ENCODE measurements around the gene MAP3K20. TPM values are rescaled to one million over a fixed set of nuclear protein-coding genes. Genes with fewer than 3 reads are reported as not detected.
"Not testable (repeated sequence)": the region's sequence is repeated elsewhere in the genome, so short reads cannot be mapped to it uniquely, and the experiment has no call there.

Gene MAP3K20
- polyA plus RNA-seq, 1 of the 3 experiments (the other 2 are of a cell fraction): 8.5 TPM

- TF ChIP-seq, protein P1, sequence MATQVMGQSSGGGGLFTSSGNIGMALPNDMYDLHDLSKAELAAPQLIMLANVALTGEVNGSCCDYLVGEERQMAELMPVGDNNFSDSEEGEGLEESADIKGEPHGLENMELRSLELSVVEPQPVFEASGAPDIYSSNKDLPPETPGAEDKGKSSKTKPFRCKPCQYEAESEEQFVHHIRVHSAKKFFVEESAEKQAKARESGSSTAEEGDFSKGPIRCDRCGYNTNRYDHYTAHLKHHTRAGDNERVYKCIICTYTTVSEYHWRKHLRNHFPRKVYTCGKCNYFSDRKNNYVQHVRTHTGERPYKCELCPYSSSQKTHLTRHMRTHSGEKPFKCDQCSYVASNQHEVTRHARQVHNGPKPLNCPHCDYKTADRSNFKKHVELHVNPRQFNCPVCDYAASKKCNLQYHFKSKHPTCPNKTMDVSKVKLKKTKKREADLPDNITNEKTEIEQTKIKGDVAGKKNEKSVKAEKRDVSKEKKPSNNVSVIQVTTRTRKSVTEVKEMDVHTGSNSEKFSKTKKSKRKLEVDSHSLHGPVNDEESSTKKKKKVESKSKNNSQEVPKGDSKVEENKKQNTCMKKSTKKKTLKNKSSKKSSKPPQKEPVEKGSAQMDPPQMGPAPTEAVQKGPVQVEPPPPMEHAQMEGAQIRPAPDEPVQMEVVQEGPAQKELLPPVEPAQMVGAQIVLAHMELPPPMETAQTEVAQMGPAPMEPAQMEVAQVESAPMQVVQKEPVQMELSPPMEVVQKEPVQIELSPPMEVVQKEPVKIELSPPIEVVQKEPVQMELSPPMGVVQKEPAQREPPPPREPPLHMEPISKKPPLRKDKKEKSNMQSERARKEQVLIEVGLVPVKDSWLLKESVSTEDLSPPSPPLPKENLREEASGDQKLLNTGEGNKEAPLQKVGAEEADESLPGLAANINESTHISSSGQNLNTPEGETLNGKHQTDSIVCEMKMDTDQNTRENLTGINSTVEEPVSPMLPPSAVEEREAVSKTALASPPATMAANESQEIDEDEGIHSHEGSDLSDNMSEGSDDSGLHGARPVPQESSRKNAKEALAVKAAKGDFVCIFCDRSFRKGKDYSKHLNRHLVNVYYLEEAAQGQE (IDR thresholded peaks at IDR 0.05; ENCODE audit: low read depth, low read length): no peak
- TF ChIP-seq NFIC (IDR thresholded peaks at IDR 0.05; ENCODE audit: borderline replicate concordance): no peak
- no peak for TF ChIP-seq YY1 (IDR thresholded peaks at IDR 0.05; ENCODE audit: low read depth)
- TF ChIP-seq FOXM1 (IDR thresholded peaks at IDR 0.05; ENCODE audit: low read depth): no peak
- TF ChIP-seq, protein P2, sequence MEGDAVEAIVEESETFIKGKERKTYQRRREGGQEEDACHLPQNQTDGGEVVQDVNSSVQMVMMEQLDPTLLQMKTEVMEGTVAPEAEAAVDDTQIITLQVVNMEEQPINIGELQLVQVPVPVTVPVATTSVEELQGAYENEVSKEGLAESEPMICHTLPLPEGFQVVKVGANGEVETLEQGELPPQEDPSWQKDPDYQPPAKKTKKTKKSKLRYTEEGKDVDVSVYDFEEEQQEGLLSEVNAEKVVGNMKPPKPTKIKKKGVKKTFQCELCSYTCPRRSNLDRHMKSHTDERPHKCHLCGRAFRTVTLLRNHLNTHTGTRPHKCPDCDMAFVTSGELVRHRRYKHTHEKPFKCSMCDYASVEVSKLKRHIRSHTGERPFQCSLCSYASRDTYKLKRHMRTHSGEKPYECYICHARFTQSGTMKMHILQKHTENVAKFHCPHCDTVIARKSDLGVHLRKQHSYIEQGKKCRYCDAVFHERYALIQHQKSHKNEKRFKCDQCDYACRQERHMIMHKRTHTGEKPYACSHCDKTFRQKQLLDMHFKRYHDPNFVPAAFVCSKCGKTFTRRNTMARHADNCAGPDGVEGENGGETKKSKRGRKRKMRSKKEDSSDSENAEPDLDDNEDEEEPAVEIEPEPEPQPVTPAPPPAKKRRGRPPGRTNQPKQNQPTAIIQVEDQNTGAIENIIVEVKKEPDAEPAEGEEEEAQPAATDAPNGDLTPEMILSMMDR (IDR thresholded peaks at IDR 0.05): no peak
- no peak for TF ChIP-seq POLR2AphosphoS5 (IDR thresholded peaks at IDR 0.05; ENCODE audit: low read depth, low read length)
These were observed 224.8 kb downstream of the MAP3K20 start (continued) for GRCh38 chr2:173300458-173300857.

DNA sequence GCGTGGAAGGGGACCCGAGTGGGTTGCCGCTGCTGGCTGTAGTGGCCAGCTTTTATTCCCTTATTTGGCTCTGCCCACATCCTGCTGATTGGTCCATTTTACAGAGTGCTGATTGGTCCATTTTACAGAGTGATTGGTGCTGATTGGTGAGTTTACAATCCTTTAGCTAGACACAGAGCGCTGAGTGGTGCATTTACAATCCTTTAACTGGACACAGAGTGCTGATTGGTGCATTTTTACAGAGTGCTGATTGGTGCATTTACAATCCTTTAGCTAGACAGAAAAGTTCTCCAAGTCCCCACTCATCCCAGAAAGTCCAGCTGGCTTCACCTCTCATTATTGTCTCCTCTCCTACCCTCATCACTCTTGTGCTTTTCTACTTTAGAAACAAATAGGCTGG is 225.9 kb downstream of the MAP3K20 start:
- not testable (repeated sequence) for H3K4me2 ChIP-seq; H3K9me3 ChIP-seq; H3K27ac ChIP-seq (ENCODE audit: low read depth in 2 of 2, low read length in 1 of 2); H3K4me3 ChIP-seq (ENCODE audit: low read depth in 2 of 2, low read length in 1 of 2); H3K9ac ChIP-seq; H3K79me2 ChIP-seq (ENCODE audit: insufficient read depth); H3K36me3 ChIP-seq (replicated peaks in 1 of 2; ENCODE audit: control insufficient read depth in 1 of 2, insufficient read depth in 2 of 2, low read length in 1 of 2); H3K27me3 ChIP-seq (ENCODE audit: insufficient read depth); H3K9me2 ChIP-seq; H3F3A ChIP-seq (replicated peaks; ENCODE audit: insufficient read depth); H2AFZ ChIP-seq (ENCODE audit: low read depth); H4K20me1 ChIP-seq (ENCODE audit: insufficient read depth); H3K4me1 ChIP-seq (ENCODE audit: control insufficient read depth in 1 of 2, insufficient read depth in 2 of 2, low read depth in 1 of 2, low read length in 1 of 2); DNase-seq
- POLR2A ChIA-PET: interaction anchor here (0.6 kb wide), 1 partner anchor 31 kb away, joined by 3 read pairs; no protein-coding TSS in a partner anchor
- CTCF ChIA-PET: interaction anchor here (1.0 kb wide), 1 partner anchor 370 kb away, joined by 3 read pairs; no protein-coding TSS in a partner anchor
- WGBS (ENCODE audit: low lambda C conversion rate): 68% methylated on average over 4 of the region's 4 CpGs

DNA sequence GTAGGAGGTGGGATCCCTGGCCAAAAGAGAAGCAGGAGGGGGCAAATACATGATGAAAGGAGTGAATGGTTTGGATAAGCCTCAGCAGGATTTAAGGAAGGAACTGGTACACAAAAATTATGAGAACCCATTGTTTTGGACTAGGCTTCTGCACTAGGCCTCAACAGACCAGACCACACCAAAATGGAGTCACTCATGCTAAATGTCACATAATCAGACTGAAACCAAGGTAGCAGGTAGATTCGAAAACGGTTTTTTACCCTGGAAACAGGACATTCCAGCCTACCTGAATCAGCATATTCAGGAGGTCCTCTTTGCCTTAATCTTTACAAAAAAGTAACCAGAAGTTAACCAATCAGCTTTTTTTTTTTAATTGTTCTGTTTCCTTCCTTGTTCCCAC is 229.7 kb downstream of the MAP3K20 start:
- Histone ChIP-seq H2AFZ (ENCODE audit: low read depth) (no peak overlapping the region), H3K4me1 (ENCODE audit: control insufficient read depth in 1 of 2, insufficient read depth in 2 of 2, low read depth in 1 of 2, low read length in 1 of 2) (no peaks in the 10 kb centered on the region), H3K4me2 (no peak overlapping the region), H3K9me2 (no peaks in the 10 kb centered on the region), H3F3A (replicated peaks; ENCODE audit: insufficient read depth) (no peaks in the 10 kb centered on the region), H3K79me2 (ENCODE audit: insufficient read depth) (no peaks in the 10 kb centered on the region), H3K4me3 (ENCODE audit: low read depth in 2 of 2, low read length in 1 of 2) (no peak overlapping the region), H3K36me3 (replicated peaks in 1 of 2; ENCODE audit: control insufficient read depth in 1 of 2, insufficient read depth in 2 of 2, low read length in 1 of 2) (no peaks in the 10 kb centered on the region), H4K20me1 (ENCODE audit: insufficient read depth) (no peaks in the 10 kb centered on the region), H3K9me3 (no peaks in the 10 kb centered on the region), H3K9ac (no peak overlapping the region), H3K27ac (ENCODE audit: low read depth in 2 of 2, low read length in 1 of 2) (no peak overlapping the region), H3K27me3 (ENCODE audit: insufficient read depth) (no peaks in the 10 kb centered on the region; the same call in 1 of the 2 replicates)
- DNase-seq: no peak
- ChIA-PET CTCF (no interaction called here), POLR2A (no interaction called here)
- WGBS (ENCODE audit: low lambda C conversion rate): 22% methylated on average over 2 of the region's 2 CpGs
- TF ChIP-seq ZBTB33 (IDR thresholded peaks at IDR 0.05; ENCODE audit: borderline replicate concordance, low read depth) (no peak), FOSL2 (IDR thresholded peaks at IDR 0.05; ENCODE audit: borderline replicate concordance, low read depth) (no peak), TEAD4 (IDR thresholded peaks at IDR 0.05; ENCODE audit: borderline replicate concordance, insufficient read depth) (no peak)
- TF ChIP-seq, protein P2 (IDR thresholded peaks at IDR 0.05): no peak
- TF ChIP-seq, protein P1 (IDR thresholded peaks at IDR 0.05; ENCODE audit: low read depth, low read length): no peak

Measured in SK-N-SH (cell line).